Activated naive CD4-positive, alpha-beta T cell (primary cell): ENCODE results near the gene CNTNAP2.
"Not testable (repeated sequence)": the region's sequence is repeated elsewhere in the genome, so short reads cannot be mapped to it uniquely, and the experiment has no call there.

ENCODE experiments used
- DNase-seq, 4 experiments: peaks; one replicate each; lab custom pipeline; 2025; lab: John Stamatoyannopoulos, UW

The CNTNAP2 gene

GRCh38 chr7:147650991-147651390 lies 1534.4 kb downstream of the CNTNAP2 start:
- DNase-seq = no peak

- DNase-seq = no peak
These were observed 1535.0 kb downstream of the CNTNAP2 start for GRCh38 chr7:147651601-147652000.

- DNase-seq = no peak
These were observed 1536.9 kb downstream of the CNTNAP2 start for GRCh38 chr7:147653456-147653855.

- no peak for DNase-seq
These were observed 1541.9 kb downstream of the CNTNAP2 start for GRCh38 chr7:147658392-147658967.

GRCh38 chr7:147659036-147659995 lies 1542.7 kb downstream of the CNTNAP2 start:
- DNase-seq = no peak

GRCh38 chr7:147664541-147664940 lies 1547.9 kb downstream of the CNTNAP2 start:
- no peak for DNase-seq

GRCh38 chr7:147670759-147671158 lies 1554.2 kb downstream of the CNTNAP2 start:
- DNase-seq = no peak

GRCh38 chr7:147674705-147675104 lies 1558.1 kb downstream of the CNTNAP2 start:
- no peak for DNase-seq

GRCh38 chr7:147678943-147679342 lies 1562.3 kb downstream of the CNTNAP2 start:
- no peak for DNase-seq

- no peak for DNase-seq
These were observed 1564.9 kb downstream of the CNTNAP2 start for GRCh38 chr7:147681530-147681929.

GRCh38 chr7:147700702-147701101 lies 1584.1 kb downstream of the CNTNAP2 start:
- no peak for DNase-seq

GRCh38 chr7:147707926-147708325 lies 1591.3 kb downstream of the CNTNAP2 start:
- no peak for DNase-seq

- DNase-seq = no peak
These were observed 1592.3 kb downstream of the CNTNAP2 start for GRCh38 chr7:147708871-147709270.

- no peak for DNase-seq
These were observed 1594.8 kb downstream of the CNTNAP2 start for GRCh38 chr7:147711447-147711846.

- DNase-seq = no peak
These were observed 1605.6 kb downstream of the CNTNAP2 start for GRCh38 chr7:147721962-147722830.

GRCh38 chr7:147723536-147723935 lies 1606.9 kb downstream of the CNTNAP2 start:
- DNase-seq = no peak

- no peak for DNase-seq
These were observed 1614.7 kb downstream of the CNTNAP2 start for GRCh38 chr7:147731311-147731710.

GRCh38 chr7:147737559-147738214 lies 1621.1 kb downstream of the CNTNAP2 start:
- DNase-seq = not testable (repeated sequence)

GRCh38 chr7:147742301-147742700 lies 1625.7 kb downstream of the CNTNAP2 start:
- DNase-seq = no peak

GRCh38 chr7:147756300-147756699 lies 1639.7 kb downstream of the CNTNAP2 start:
- DNase-seq = no peak

- no peak for DNase-seq
These were observed 1642.8 kb downstream of the CNTNAP2 start for GRCh38 chr7:147759327-147759943.
